Panc1 (cell line): ENCODE data around the gene RNF222. TPM values are rescaled to one million over a fixed set of nuclear protein-coding genes. Genes with fewer than 3 reads are reported as not detected.

Experiments used
- ATAC-seq: fragments of 200-7000 bp; cut with Tn5 transposase; 2 replicates; pipeline ENCODE4 v1.9.1; 2020; ENCODE audit warnings: mild to moderate bottlenecking, moderate library complexity
- BruUV-seq: library from RNA; stranded (reverse); fragments of 400-500 nt; replicated peaks from 2 replicates; lab custom pipeline; 2021; lab: Mats Ljungman, UMichigan
- CTCF ChIA-PET: fragments of 300-600 bp; sonication (Branson Sonifier 250); formaldehyde crosslinking; loops from one replicate; lab custom pipeline; 2022; ENCODE audit warnings: antibody characterized with exemption; lab: Charles Lee
- POLR2A ChIA-PET: fragments of 300-600 bp; sonication (Branson Sonifier 250); formaldehyde crosslinking; loops from one replicate; lab custom pipeline; 2022; ENCODE audit warnings: antibody characterized with exemption; lab: Charles Lee
- DNase-seq: peaks from one replicate; pipeline ENCODE4 v3.0.0-alpha.2; 2010; ENCODE audit warnings: low read depth, low spot score
- H3K27ac ChIP-seq: 2 replicates; pipeline ENCODE4 v1.5.1; 2011; ENCODE audit warnings: mild to moderate bottlenecking, low read length, inconsistent platforms
- H3K27me3 ChIP-seq: fragments of 200-500 bp; sonication (Bioruptor generic); 2 replicates; pipeline ENCODE4 v1.6.0; 2014; ENCODE audit warnings: low read length, inconsistent platforms; ENCODE audit not compliant: control insufficient read depth, insufficient read depth
- H3K36me3 ChIP-seq: fragments of 200-500 bp; sonication (Bioruptor generic); 2 replicates; pipeline ENCODE4 v1.5.1; 2014; ENCODE audit warnings: inconsistent platforms, mild to moderate bottlenecking, low read length, moderate library complexity; ENCODE audit not compliant: control insufficient read depth, insufficient read depth
- H3K4me1 ChIP-seq: 2 replicates; pipeline ENCODE4 v1.5.1; 2011; ENCODE audit warnings: inconsistent platforms, mild to moderate bottlenecking, low read length, moderate library complexity; ENCODE audit not compliant: control insufficient read depth, insufficient read depth
- H3K4me3 ChIP-seq, 2 experiments: 2 replicates each; pipeline ENCODE4 v1.5.1; 2011 to 2012; ENCODE audit warnings: low read depth in 2 of 2, low read length in 2 of 2, mild to moderate bottlenecking in 2 of 2, inconsistent platforms in 1 of 2, moderate library complexity in 1 of 2
- H3K9me3 ChIP-seq: fragments of 200-500 bp; sonication (Bioruptor generic); 2 replicates; pipeline ENCODE4 v1.5.1; 2014; ENCODE audit warnings: low read depth, mild to moderate bottlenecking, inconsistent platforms, low read length, moderate library complexity; ENCODE audit not compliant: control insufficient read depth, insufficient read depth
- POLR2AphosphoS5 ChIP-seq: IDR thresholded peaks from 2 replicates; pipeline ENCODE4 v1.6.1; 2012; ENCODE audit warnings: mild to moderate bottlenecking, low read depth, low read length, moderate library complexity
- SIN3A ChIP-seq: IDR thresholded peaks from 2 replicates; pipeline ENCODE4 v1.6.1; 2012; ENCODE audit warnings: low read depth, mild to moderate bottlenecking, low read length, moderate library complexity, borderline replicate concordance; ENCODE audit not compliant: insufficient read depth
- TCF7L2 ChIP-seq: IDR thresholded peaks from 2 replicates; pipeline ENCODE4 v1.6.1; 2011; ENCODE audit warnings: mild to moderate bottlenecking, low read depth, low read length, inconsistent platforms
- in situ Hi-C: cut with HindIII; loops from 2 replicates; pipeline ENCODE4 v1.10.0; 2016; ENCODE audit warnings: low sequenced_read_pairs, low pct_unique_long_range_greater_than_20kb
- intact Hi-C: fragments of 100-400 bp; cut with micrococcal nuclease; formaldehyde crosslinking; loops from one replicate; pipeline ENCODE4 v1.10.0; 2022; ENCODE audit not compliant: unreplicated experiment
- total RNA-seq: library from RNA; stranded (reverse); gene quantifications from one replicate; pipeline ENCODE4 v1.2.1, GENCODE V29; 2021; ENCODE audit not compliant: unreplicated experiment
- TF ChIP-seq, protein P1 (sequence below), 2 experiments: IDR thresholded peaks; 2 replicates each; pipeline ENCODE4 v1.6.1; 2011 to 2012; ENCODE audit warnings: low read depth in 2 of 2, control low read depth in 1 of 2, low read length in 1 of 2, mild to moderate bottlenecking in 1 of 2, moderate library complexity in 1 of 2; ENCODE audit not compliant: insufficient read depth in 1 of 2
- TF ChIP-seq, protein P2 (sequence below): fragments of 450-650 bp; IDR thresholded peaks from 2 replicates; pipeline ENCODE4 v1.5.1; 2017; ENCODE audit warnings: mild to moderate bottlenecking

RNF222 gene
- total RNA-seq, 1 experiment from 2014 or later: not detected

DNA sequence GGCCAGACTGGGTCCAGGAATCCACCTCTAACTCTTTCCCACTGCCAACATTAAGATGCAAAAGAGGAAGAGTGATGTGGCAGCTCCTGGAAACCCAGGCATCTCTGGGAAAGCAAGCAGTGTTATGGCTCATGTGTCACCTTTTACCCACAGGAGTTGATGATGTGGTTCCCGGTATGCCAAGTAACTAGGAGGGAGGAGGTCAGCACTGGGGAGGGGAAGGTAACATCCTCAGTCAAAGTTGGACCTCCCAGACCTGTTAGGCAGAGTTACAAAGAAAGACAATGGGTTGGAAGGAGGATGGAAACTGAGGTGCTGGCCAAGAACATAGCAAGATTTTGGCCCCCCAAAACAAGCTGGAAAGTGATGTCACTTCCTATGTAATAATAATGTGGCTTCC, 32.5 kb downstream of the RNF222 start:
- intact Hi-C loops (no loop called here), in situ Hi-C loops (no loop called here)
- Histone ChIP-seq H3K27me3 (no peaks in the 10 kb centered on the region), H3K9me3 (no peaks in the 10 kb centered on the region), H3K36me3 (no peaks in the 10 kb centered on the region; the same call in 1 of the 2 replicates), H3K4me3 (no peak overlapping the region), H3K27ac (no peak overlapping the region), H3K4me1 (no peaks in the 10 kb centered on the region)
- ChIA-PET CTCF (no interaction called here), POLR2A (no interaction called here)
- DNase-seq (no peak), ATAC-seq (no peak)
- no TSS peak for BruUV-seq
- TF ChIP-seq, protein P1, sequence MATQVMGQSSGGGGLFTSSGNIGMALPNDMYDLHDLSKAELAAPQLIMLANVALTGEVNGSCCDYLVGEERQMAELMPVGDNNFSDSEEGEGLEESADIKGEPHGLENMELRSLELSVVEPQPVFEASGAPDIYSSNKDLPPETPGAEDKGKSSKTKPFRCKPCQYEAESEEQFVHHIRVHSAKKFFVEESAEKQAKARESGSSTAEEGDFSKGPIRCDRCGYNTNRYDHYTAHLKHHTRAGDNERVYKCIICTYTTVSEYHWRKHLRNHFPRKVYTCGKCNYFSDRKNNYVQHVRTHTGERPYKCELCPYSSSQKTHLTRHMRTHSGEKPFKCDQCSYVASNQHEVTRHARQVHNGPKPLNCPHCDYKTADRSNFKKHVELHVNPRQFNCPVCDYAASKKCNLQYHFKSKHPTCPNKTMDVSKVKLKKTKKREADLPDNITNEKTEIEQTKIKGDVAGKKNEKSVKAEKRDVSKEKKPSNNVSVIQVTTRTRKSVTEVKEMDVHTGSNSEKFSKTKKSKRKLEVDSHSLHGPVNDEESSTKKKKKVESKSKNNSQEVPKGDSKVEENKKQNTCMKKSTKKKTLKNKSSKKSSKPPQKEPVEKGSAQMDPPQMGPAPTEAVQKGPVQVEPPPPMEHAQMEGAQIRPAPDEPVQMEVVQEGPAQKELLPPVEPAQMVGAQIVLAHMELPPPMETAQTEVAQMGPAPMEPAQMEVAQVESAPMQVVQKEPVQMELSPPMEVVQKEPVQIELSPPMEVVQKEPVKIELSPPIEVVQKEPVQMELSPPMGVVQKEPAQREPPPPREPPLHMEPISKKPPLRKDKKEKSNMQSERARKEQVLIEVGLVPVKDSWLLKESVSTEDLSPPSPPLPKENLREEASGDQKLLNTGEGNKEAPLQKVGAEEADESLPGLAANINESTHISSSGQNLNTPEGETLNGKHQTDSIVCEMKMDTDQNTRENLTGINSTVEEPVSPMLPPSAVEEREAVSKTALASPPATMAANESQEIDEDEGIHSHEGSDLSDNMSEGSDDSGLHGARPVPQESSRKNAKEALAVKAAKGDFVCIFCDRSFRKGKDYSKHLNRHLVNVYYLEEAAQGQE (IDR thresholded peaks at IDR 0.05; ENCODE audit: insufficient read depth in 1 of 2, low read depth in 2 of 2, low read length in 1 of 2): no peak
- no peak for TF ChIP-seq POLR2AphosphoS5
- TF ChIP-seq TCF7L2: no peak
- TF ChIP-seq SIN3A: no peak

DNA sequence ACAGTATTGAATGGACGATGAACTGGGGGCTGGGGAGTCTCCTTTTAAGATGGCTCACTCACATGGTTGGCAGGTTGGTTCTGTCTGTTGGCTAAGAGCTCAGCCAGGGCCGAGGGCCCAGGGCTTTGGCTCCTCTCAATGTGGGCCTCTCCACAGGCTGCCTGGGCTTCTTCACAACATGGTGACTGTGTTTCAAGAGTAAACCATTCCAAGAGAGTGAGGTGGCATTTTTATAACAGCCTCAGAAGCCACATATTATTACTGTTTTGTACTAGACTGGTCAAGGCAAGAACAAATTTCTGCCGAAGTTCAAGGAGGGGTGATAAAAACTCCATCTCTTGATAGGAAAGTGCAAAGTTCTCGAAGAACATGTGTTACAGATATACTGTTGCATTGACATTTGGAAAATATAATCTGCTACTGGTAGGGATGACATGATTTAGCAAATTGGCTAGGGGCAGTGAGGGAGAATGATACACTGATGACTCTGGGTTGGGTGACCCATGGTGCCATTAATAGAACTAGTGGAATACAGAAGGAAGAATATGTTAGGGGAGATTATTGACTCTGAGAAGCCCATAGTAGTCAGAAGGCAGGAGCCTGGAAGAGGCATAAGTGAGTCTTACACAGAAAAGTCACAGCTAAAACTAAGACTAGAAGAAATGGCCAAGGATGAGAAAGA, 34.8 kb downstream of the RNF222 start:
- Histone ChIP-seq H3K27me3 (no peaks in the 10 kb centered on the region), H3K9me3 (no peaks in the 10 kb centered on the region), H3K27ac (no peak overlapping the region), H3K4me1 (no peaks in the 10 kb centered on the region), H3K4me3 (no peak overlapping the region), H3K36me3 (no peaks in the 10 kb centered on the region)
- TF ChIP-seq POLR2AphosphoS5 (no peak), TCF7L2 (no peak), SIN3A (no peak)
- TF ChIP-seq, protein P2, sequence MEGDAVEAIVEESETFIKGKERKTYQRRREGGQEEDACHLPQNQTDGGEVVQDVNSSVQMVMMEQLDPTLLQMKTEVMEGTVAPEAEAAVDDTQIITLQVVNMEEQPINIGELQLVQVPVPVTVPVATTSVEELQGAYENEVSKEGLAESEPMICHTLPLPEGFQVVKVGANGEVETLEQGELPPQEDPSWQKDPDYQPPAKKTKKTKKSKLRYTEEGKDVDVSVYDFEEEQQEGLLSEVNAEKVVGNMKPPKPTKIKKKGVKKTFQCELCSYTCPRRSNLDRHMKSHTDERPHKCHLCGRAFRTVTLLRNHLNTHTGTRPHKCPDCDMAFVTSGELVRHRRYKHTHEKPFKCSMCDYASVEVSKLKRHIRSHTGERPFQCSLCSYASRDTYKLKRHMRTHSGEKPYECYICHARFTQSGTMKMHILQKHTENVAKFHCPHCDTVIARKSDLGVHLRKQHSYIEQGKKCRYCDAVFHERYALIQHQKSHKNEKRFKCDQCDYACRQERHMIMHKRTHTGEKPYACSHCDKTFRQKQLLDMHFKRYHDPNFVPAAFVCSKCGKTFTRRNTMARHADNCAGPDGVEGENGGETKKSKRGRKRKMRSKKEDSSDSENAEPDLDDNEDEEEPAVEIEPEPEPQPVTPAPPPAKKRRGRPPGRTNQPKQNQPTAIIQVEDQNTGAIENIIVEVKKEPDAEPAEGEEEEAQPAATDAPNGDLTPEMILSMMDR: no peak
- TF ChIP-seq, protein P1 (IDR thresholded peaks at IDR 0.05; ENCODE audit: insufficient read depth in 1 of 2, low read depth in 2 of 2, low read length in 1 of 2): no peak
- DNase-seq: no peak
- intact Hi-C loops: no loop called here
- BruUV-seq: no TSS peak
- in situ Hi-C loops: no loop called here
- no peak for ATAC-seq
- CTCF ChIA-PET: no interaction called here
- POLR2A ChIA-PET: no interaction called here
